Stimulated activated CD4-positive, alpha-beta T cell treated with anti-CD3 and anti-CD28 coated beads, Interleukin-15, amount 100 ng/mL, for 1 hour (primary cell): ENCODE results near the gene HMG20A.
A peak's percentile ranks its signal among the peaks of the same experiment; 100 is the strongest.
"Not testable (repeated sequence)": the region's sequence is repeated elsewhere in the genome, so short reads cannot be mapped to it uniquely, and the experiment has no call there.

Experiments
- DNase-seq, 2 donors: peaks; one replicate each; pipeline ENCODE4 v3.0.0-alpha.2; 2020; ENCODE audit warnings: low read depth in 1 of 2, low spot score in 1 of 2

HMG20A gene

DNA sequence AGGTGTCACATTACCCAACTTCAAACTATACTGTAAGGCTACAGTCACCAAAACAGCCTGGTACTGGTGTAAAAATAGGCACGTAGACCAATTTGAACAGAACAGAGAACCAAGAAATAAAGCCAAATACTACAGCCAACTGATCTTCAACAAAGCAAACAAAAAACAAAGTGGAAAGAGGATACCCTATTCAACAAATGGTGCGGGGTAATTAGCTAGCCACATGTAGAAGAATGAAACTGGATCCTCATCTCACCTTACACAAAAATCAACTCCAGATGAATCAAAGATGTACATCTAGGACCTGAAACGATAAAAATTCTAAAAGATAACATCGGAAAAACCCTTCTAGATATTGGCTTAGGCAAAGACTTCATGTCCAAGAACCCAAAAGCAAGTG lies 13.8 kb upstream of the HMG20A start:
- no peak for DNase-seq

DNA sequence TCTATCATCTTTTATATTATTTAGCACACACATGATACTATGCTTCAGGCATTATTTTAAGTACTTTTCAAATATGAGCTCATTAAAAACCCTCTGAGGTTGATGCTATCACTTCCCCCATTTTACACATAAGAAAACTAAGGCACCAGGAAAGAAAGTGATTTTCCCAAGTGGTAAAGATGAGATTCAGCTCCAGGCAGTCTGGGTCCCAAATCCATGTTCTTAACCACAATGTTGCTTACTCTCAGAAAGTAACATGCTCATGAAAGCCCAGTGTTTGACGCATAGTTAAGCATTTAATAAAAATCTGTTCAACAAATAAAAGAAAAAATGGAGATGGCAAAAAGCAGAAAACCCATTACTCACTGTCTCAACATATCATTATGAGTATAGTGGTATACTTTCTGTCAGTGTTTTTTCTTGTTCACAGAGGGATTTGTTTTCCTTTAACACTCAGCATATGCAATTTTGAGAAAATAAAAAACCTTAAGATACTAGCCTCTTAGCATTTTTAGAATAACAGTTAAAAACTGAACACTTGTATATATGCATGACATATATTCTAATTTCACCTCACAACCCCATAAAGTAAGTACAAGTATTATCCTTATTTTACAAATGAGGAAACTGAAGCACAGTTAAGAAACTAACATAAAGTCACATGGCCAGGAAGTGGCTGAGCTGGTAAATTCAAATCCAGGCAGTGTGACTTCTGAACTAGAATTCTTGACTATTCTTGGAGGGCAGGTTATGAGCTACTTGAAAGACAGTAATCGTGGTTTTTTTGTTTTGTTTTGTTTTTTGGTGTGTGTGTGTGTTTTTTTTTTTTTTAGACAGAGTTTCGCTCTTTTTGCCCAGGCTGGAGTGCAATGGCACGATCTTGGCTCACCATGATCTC lies 11.2 kb upstream of the HMG20A start:
- DNase-seq: no peak

GRCh38 chr15:77410157-77410500 lies 10.6 kb upstream of the HMG20A start:
- DNase-seq: not testable (repeated sequence)

GRCh38 chr15:77410701-77411618 lies 9.7 kb upstream of the HMG20A start:
- DNase-seq: no peak

DNA sequence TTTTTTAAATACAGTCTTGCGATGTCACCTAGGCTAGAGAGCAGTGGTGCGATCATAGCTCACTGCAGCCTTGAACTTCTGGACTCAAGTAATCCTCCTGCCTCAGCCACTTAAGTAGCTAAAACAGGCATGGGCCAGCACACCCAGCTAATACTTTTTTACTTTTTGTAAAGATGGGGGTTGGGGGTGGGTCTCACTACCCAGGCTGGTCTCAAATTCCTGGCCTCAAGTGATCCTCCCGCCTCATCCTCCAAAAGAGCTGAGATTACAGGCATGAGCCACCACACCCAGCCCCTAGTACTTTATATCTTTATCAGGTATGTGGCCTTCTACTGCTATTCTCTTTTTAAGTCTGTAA lies 9.1 kb upstream of the HMG20A start:
- no peak for DNase-seq

DNA sequence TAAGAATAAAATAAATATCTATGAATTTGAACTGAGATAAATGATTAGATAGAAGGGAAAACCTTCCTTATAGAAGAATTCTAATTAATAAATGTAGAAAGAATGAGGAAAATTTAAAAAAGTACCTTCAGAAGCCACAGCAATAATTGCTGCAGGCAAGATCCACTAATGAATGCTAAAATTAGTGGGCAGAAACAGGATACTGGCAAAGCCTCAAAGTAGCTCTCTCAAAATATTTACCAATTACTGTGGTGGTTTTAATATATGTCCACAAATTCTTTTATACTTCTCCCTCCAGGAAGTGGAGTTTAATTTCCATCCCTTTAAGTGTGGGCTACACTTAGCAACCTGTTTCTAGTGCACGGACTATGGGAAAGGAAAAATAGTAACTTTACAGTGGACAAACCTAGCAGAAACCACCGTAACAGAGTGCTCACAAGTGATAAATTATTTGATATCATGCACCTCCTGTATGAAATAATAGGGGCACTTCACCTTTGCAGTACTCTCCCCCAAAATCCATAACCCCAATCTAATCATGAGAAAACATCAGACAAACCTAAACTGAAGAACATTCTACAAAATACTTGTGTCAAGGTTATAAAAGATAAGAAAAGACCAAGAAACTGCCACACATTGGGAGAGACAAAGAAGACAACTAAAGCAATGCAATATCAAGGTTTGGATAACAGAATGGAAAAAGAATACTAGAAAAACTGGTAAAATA lies 7.6 kb upstream of the HMG20A start:
- DNase-seq: no peak

DNA sequence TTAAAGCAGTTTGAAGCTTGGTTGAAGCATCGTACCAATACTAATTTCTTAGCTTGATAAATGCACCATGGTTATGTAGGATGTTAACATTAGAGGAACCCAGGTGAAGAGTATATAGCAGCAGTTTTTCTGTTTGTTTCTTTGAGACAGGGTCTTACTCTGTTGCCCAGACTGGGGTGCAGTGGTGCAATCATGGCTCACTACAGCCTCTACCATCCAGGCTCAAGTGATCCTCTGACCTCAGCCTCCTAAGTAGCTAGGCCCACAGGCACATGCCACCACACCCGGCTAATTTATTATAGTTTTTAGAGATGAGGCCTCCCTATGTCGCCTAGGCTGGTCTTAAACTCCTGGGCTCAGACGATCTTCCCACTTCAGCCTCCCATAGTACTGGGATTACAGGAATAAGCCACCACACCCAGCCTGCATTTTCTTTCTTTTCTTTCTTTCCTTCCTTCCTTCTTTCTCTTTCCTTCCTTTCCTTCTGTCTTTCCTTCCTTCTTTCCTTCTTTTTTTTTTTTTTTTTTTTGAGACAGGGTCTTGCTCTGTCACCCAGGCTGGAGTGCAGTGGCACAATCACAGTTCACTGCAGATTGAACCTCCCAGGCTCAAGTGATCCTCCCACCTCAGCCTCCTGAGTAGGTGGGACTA lies 6.9 kb upstream of the HMG20A start:
- DNase-seq: no peak

DNA sequence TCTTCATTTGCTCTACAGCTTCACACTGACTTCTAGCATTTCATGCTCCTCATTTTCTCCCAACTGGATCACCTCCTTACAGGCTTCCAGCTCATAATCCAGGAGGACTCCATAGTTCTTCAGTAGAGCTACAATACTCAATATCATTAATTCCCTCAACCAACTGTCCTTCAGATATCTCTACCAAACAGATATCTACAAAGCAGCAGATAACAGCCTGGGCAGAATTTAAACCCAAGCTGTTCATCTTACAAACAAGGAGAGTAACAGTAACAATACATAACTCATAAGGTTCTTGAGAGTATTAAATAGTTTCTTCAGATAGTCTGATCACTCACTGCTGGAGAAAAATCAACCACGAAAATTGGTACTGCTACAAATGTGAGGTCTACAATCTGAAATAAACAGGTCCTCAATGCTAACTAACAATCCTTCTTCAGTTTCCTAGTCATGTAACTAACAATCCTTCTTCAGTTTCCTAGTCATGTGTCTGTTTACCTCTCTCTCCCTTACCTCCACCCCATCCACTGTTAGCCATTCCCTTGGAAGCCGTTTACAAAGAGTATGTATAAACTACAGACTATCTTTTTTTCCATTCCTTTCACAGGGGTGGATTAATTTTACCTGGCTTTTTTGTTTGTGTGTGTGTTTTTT lies 5.8 kb upstream of the HMG20A start:
- no peak for DNase-seq

DNA sequence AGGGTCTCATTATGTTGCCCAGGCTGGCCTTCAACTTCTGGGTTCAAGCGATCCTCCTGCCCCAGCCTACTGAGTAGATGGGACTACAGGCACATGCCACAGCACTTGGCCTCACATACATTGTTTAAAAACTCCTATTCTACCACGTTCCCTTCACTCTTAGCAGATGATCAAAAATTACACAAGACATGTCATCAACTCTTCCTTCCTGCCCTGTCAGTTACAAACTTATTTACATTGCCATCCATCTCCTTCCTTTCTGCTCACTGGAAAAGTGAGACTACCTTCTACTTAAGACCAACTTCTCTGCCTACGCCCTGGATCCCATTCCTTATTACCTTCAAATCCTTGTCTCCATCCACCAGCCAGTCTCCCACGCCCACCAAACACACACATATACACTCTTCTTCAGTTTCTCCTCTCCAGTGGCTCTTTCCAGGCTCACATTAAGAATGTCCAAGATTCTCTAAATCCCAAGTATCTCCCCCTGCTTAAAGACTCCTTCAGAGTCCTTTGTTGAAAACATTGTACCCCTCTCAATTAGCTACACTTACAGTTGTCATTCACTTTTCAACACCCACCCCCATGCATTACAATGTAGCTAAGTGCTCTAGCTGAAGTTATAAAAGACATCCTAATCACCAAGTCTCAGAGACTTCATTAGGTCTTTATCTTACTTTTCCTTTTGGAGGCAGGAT lies 5.1 kb upstream of the HMG20A start:
- DNase-seq: no peak

DNA sequence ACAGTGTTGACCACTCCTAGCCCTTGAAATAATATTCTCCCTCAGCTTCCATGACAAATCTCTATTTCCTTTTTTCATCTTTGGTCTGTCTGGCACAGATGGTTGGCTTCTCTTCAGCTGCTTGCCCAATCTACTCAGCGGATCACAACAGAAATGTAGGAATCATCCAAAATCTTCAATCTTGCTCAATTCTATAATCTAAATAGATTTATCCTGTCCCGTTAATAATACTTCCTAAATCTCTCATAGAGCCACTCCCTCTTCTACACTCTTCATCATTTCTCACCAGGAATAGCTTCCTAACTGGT lies 4.6 kb upstream of the HMG20A start:
- DNase-seq: no peak

- no peak for DNase-seq
Measured at GRCh38 chr15:77416954-77417353, 3.7 kb upstream of the HMG20A start.

DNA sequence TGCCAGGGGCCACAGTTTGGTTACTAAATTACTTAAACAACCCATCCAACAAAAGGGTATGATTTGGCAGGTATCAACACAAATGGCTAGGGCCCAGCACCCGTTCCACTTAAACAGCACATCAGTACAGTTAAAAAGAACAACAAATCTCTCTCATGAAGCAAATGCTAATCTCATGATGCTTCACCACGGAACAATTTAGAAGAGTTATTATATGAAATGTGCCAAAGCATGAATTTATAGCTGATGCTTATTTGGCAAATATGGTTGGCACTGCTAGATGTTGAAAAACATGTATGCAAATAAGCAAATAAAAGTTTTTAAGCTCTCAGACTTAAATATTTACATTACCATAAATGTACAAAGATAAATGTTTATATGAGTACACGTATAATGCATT lies 3.1 kb upstream of the HMG20A start:
- no peak for DNase-seq

GRCh38 chr15:77418391-77418965 lies 2.2 kb upstream of the HMG20A start:
- DNase-seq: no peak

DNA sequence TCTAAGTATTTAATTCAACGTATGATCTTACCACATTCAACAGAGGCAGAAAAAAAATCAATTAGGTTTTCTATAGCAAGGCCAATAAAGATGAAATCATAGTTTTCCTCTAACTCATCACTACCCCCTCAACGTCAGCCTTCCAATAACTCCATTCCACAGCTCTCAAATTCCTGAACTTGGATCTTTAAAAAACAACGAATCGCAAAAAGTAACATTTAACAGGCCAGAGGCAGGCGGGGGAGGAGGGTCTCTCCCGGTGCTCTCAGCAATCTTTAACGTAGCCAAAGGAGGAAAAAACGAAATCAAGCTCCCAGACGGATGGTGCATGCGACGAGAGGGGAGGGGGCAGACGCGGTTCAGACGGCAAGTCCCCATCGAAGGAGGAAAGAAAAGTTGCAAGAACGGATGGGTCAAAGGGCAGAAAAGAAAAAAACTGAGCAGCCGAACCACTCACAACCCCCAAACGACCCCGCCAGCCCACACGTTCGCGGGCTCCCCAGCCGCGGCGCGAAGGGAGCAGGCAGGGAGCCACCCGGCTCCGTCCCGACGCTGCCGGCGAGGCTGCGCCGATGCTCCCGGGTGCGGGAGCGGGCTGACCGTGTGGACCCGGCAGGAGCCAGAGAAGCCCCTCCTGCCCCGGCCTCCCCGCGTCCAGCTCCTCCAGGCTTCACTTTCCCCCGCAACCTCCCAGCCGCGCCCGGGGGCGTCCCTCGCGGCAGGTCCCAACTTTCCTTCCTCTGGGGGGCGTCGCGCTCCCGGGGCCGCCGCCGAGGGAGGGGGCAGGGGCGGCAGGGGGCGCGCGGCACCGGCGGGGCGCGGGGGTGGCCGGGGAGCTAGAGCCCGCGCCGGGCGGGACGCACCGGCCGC lies 1.5 kb upstream of the HMG20A start:
- DNase-seq: peak; percentile 2 to 50

GRCh38 chr15:77419836-77420609 lies 665 bp upstream of the HMG20A start, which contains the start of gene PEAK1:
TSS of gene PEAK1 (minus strand) at chr15:77420104. CDS start at chr15:77181926, 238,178 bp downstream.
- DNase-seq: peak; percentile 99

GRCh38 chr15:77421370-77421700 lies 647 bp downstream of the HMG20A start:
- no peak for DNase-seq

GRCh38 chr15:77425104-77425503 lies 4.4 kb downstream of the HMG20A start:
- no peak for DNase-seq

DNA sequence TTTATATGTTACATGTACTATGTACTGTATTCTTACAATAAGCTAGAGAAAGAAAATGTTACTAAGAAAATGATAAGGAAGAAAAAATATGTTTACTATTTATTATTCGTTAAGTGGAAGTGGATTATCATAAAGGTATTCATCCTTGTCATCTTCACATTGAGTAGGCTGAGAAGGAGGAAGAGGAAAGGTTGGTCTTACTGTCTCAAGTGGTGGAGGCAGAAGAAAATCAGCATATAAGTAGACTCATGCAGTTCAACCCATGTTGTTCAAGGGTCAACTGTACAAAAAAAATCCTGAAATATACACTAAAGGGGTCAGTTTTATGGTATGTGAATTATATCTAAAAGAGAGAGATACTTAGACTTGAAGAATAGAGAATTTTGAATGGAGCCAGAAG lies 5.7 kb downstream of the HMG20A start:
- DNase-seq: no peak
